ENCODE results near the gene GPR4.

GRCh38 chr19:45646345-45646698, 44.3 kb upstream of the GPR4 start:
- TF ChIP-seq POLR2AphosphoS5 (IDR thresholded peaks at IDR 0.05; ENCODE audit: low read depth, low read length) (no peak), SIN3A (IDR thresholded peaks at IDR 0.05; ENCODE audit: borderline replicate concordance, insufficient read depth, low read length) (no peak), TAF1 (IDR thresholded peaks at IDR 0.05; ENCODE audit: borderline replicate concordance, insufficient read depth, low read length) (no peak), FOXP2 (optimal IDR thresholded peaks at IDR 0.05; ENCODE audit: borderline replicate concordance, extremely low read depth, extremely low read length, insufficient read depth) (no peak)
- TF ChIP-seq, protein P1, sequence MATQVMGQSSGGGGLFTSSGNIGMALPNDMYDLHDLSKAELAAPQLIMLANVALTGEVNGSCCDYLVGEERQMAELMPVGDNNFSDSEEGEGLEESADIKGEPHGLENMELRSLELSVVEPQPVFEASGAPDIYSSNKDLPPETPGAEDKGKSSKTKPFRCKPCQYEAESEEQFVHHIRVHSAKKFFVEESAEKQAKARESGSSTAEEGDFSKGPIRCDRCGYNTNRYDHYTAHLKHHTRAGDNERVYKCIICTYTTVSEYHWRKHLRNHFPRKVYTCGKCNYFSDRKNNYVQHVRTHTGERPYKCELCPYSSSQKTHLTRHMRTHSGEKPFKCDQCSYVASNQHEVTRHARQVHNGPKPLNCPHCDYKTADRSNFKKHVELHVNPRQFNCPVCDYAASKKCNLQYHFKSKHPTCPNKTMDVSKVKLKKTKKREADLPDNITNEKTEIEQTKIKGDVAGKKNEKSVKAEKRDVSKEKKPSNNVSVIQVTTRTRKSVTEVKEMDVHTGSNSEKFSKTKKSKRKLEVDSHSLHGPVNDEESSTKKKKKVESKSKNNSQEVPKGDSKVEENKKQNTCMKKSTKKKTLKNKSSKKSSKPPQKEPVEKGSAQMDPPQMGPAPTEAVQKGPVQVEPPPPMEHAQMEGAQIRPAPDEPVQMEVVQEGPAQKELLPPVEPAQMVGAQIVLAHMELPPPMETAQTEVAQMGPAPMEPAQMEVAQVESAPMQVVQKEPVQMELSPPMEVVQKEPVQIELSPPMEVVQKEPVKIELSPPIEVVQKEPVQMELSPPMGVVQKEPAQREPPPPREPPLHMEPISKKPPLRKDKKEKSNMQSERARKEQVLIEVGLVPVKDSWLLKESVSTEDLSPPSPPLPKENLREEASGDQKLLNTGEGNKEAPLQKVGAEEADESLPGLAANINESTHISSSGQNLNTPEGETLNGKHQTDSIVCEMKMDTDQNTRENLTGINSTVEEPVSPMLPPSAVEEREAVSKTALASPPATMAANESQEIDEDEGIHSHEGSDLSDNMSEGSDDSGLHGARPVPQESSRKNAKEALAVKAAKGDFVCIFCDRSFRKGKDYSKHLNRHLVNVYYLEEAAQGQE (IDR thresholded peaks at IDR 0.05; ENCODE audit: insufficient read depth in 1 of 2, low read depth in 2 of 2, low read length in 2 of 2) = peak; percentile 68 to 88; a peak in 3 of 4 replicates
